ENCODE data around the gene NDUFS6. TPM values are rescaled to one million over a fixed set of nuclear protein-coding genes. Genes with fewer than 3 reads are reported as not detected.
A peak's percentile ranks its signal among the peaks of the same experiment; 100 is the strongest.
"Not testable (repeated sequence)": the region's sequence is repeated elsewhere in the genome, so short reads cannot be mapped to it uniquely, and the experiment has no call there.

The NDUFS6 gene
- total and polyA plus RNA-seq, 2 experiments from 2014 or later = 141 to 371 TPM

GRCh38 chr5:1786621-1787471 lies 14.4 kb upstream of the NDUFS6 start:
- TF ChIP-seq CTCF (IDR thresholded peaks at IDR 0.05; ENCODE audit: low read depth, low read length) = no peak
- Histone ChIP-seq H3K27ac (no peak overlapping the region), H3K4me1 (ENCODE audit: low read depth) (peaks cover 20% of the 10 kb centered on the region), H3K36me3 (no peaks in the 10 kb centered on the region), H3K9me3 (ENCODE audit: low read depth) (no peaks in the 10 kb centered on the region), H3K4me3 (no peak overlapping the region), H3K27me3 (no peaks in the 10 kb centered on the region)
- no peak for DNase-seq (ENCODE audit: low read depth in 1 of 2, low spot score in 1 of 2)

GRCh38 chr5:1787472-1788047 lies 13.6 kb upstream of the NDUFS6 start:
- H3K27me3 ChIP-seq = no peaks in the 10 kb centered on the region
- DNase-seq (ENCODE audit: low read depth in 1 of 2, low spot score in 1 of 2) = no peak
- no peaks in the 10 kb centered on the region for H3K9me3 ChIP-seq (ENCODE audit: low read depth)
- H3K27ac ChIP-seq = no peak overlapping the region
- H3K4me3 ChIP-seq = no peak overlapping the region
- TF ChIP-seq CTCF (IDR thresholded peaks at IDR 0.05; ENCODE audit: low read depth, low read length) = no peak
- no peaks in the 10 kb centered on the region for H3K36me3 ChIP-seq
- H3K4me1 ChIP-seq (ENCODE audit: low read depth) = peaks cover 13% of the 10 kb centered on the region

- peaks cover 8% of the 10 kb centered on the region for H3K4me1 ChIP-seq (ENCODE audit: low read depth)
- no peak for TF ChIP-seq CTCF (IDR thresholded peaks at IDR 0.05; ENCODE audit: low read depth, low read length)
These were observed 13.0 kb upstream of the NDUFS6 start for GRCh38 chr5:1788200-1788599.

GRCh38 chr5:1788828-1789227 lies 12.4 kb upstream of the NDUFS6 start:
- H3K4me1 ChIP-seq (ENCODE audit: low read depth) = peaks cover 1% of the 10 kb centered on the region
- DNase-seq (ENCODE audit: low read depth in 1 of 2, low spot score in 1 of 2) = no peak

More at GRCh38 chr5:1788200-1788599, 13.0 kb upstream of the NDUFS6 start:
- no peak for DNase-seq (ENCODE audit: low read depth in 1 of 2, low spot score in 1 of 2)
- no peaks in the 10 kb centered on the region for H3K27me3 ChIP-seq
- no peak overlapping the region for H3K4me3 ChIP-seq
- H3K9me3 ChIP-seq (ENCODE audit: low read depth) = no peaks in the 10 kb centered on the region
- no peak overlapping the region for H3K27ac ChIP-seq
- no peaks in the 10 kb centered on the region for H3K36me3 ChIP-seq

GRCh38 chr5:1789438-1789833 lies 11.8 kb upstream of the NDUFS6 start:
- DNase-seq (ENCODE audit: low read depth in 1 of 2, low spot score in 1 of 2) = peak in 1 of 2 donors; percentile 62
- not testable (repeated sequence) for H3K4me1 ChIP-seq (ENCODE audit: low read depth); H3K27me3 ChIP-seq; H3K4me3 ChIP-seq; H3K36me3 ChIP-seq; H3K27ac ChIP-seq; H3K9me3 ChIP-seq (ENCODE audit: low read depth)

More at GRCh38 chr5:1788828-1789227, 12.4 kb upstream of the NDUFS6 start:
- no peak for TF ChIP-seq CTCF (IDR thresholded peaks at IDR 0.05; ENCODE audit: low read depth, low read length)
- H3K4me3 ChIP-seq = no peak overlapping the region
- H3K27ac ChIP-seq = no peak overlapping the region
- no peaks in the 10 kb centered on the region for H3K9me3 ChIP-seq (ENCODE audit: low read depth)
- H3K36me3 ChIP-seq = no peaks in the 10 kb centered on the region
- H3K27me3 ChIP-seq = no peaks in the 10 kb centered on the region

Measured in cardiac muscle cell (in vitro differentiated cells and primary cell).